ENCODE data around the gene DENND4C. TPM values are rescaled to one million over a fixed set of nuclear protein-coding genes. Genes with fewer than 3 reads are reported as not detected.

The DENND4C gene
- total and polyA plus RNA-seq, 10 donors: 3.7 to 106 (median 48.7) TPM

- intact Hi-C loops (cut with DNase I; ENCODE audit: low total_unique reads): no loop called here
- H3K27me3 ChIP-seq (replicated peaks in 1 of 7): no peaks in the 10 kb centered on the region
- 73 to 91% (median 86%) methylated on average over 4 of the region's 4 CpGs for WGBS, 5 donors
- H3K36me3 ChIP-seq: no peaks in the 10 kb centered on the region
- H3K4me1 ChIP-seq: peaks cover 0 to 15% (median 9%) of the 10 kb centered on the region in 6 donors
- DNase-seq: no peak
- no peak overlapping the region for H3K27ac ChIP-seq
- TF ChIP-seq POLR2A (IDR thresholded peaks at IDR 0.05): no peak
- no peak for TF ChIP-seq POLR2AphosphoS5 (IDR thresholded peaks at IDR 0.05)
- TF ChIP-seq CTCF (IDR thresholded peaks at IDR 0.05 in 8 of 11, conservative IDR thresholded peaks at IDR 0.05 in 3 of 11): no peak
- peaks cover 0 to 20% (median 9%) of the 10 kb centered on the region in 8 donors for H3K9me3 ChIP-seq
- H3K4me3 ChIP-seq: no peak overlapping the region
These were observed 174.0 kb downstream of the DENND4C start for GRCh38 chr9:19404283-19405075.

GRCh38 chr9:19405771-19406170 is 175.3 kb downstream of the DENND4C start:
- no peak for DNase-seq
- intact Hi-C loops (cut with DNase I; ENCODE audit: low total_unique reads): no loop called here
- Histone ChIP-seq H3K9me3 (peaks cover 0 to 20% (median 9%) of the 10 kb centered on the region in 8 donors), H3K4me3 (no peak overlapping the region), H3K27ac (no peak overlapping the region), H3K27me3 (replicated peaks in 1 of 7) (no peaks in the 10 kb centered on the region), H3K4me1 (peaks cover 3 to 26% (median 15%) of the 10 kb centered on the region in 6 donors), H3K36me3 (no peaks in the 10 kb centered on the region)
- WGBS, 5 donors: 83 to 97% (median 90%) methylated on average over 1 of the region's 1 CpG
- TF ChIP-seq POLR2A (IDR thresholded peaks at IDR 0.05): no peak
- no peak for TF ChIP-seq CTCF (IDR thresholded peaks at IDR 0.05 in 8 of 11, conservative IDR thresholded peaks at IDR 0.05 in 3 of 11)
- TF ChIP-seq POLR2AphosphoS5 (IDR thresholded peaks at IDR 0.05): no peak

GRCh38 chr9:19408316-19408692 is 177.8 kb downstream of the DENND4C start:
- WGBS, 5 donors: 2 to 7% (median 3%) methylated on average over 19 to 20 of the region's 20 CpGs
- intact Hi-C loops (cut with DNase I; ENCODE audit: low total_unique reads): no loop called here
- Histone ChIP-seq H3K9me3 (peaks cover 0 to 9% (median 4%) of the 10 kb centered on the region in 8 donors), H3K4me1 (peaks cover 3 to 26% (median 15%) of the 10 kb centered on the region in 6 donors), H3K4me3 (peak overlapping the region; percentile 75 to 92 (median 82)), H3K27me3 (replicated peaks in 1 of 7) (no peaks in the 10 kb centered on the region), H3K36me3 (no peaks in the 10 kb centered on the region), H3K27ac (peak overlapping the region; percentile 72 to 89 (median 84))
- DNase-seq: peak; percentile 92
- peak in 1 of 11 experiments; percentile 17 for TF ChIP-seq CTCF (IDR thresholded peaks at IDR 0.05 in 8 of 11, conservative IDR thresholded peaks at IDR 0.05 in 3 of 11)
- TF ChIP-seq POLR2AphosphoS5 (IDR thresholded peaks at IDR 0.05): no peak

GRCh38 chr9:19408693-19409400 is 178.4 kb downstream of the DENND4C start, which contains the start of gene ACER2:
Gene ACER2, plus strand, starts transcription at chr9:19409009. Its CDS starts 76 bp downstream, at chr9:19409085.
- WGBS, 5 donors: 0 to 1% (median 0%) methylated on average over 37 to 61 of the region's 61 CpGs
- no peaks in the 10 kb centered on the region for H3K27me3 ChIP-seq (replicated peaks in 1 of 7)
- peaks cover 0 to 4% (median 0%) of the 10 kb centered on the region in 8 donors for H3K9me3 ChIP-seq
- H3K4me1 ChIP-seq: peaks cover 3 to 26% (median 15%) of the 10 kb centered on the region in 6 donors
- peak; percentile 93 to 97 (median 96) for TF ChIP-seq POLR2AphosphoS5 (IDR thresholded peaks at IDR 0.05)
- peak in 3 of 11 experiments; percentile 13 to 40 (median 19) for TF ChIP-seq CTCF (IDR thresholded peaks at IDR 0.05 in 8 of 11, conservative IDR thresholded peaks at IDR 0.05 in 3 of 11)
- peak in 1 of 3 donors; percentile 69 for TF ChIP-seq POLR2A (IDR thresholded peaks at IDR 0.05)
- H3K27ac ChIP-seq: peak within 1 kb of the TSS; percentile 72 to 89 (median 84)
- no peaks in the 10 kb centered on the region for H3K36me3 ChIP-seq
- DNase-seq: peak; percentile 99
- intact Hi-C loops (cut with DNase I; ENCODE audit: low total_unique reads): no loop called here
- H3K4me3 ChIP-seq: peak within 1 kb of the TSS; percentile 75 to 92 (median 82)
